ENCODE measurements around the gene RHOB.
A peak's percentile ranks its signal among the peaks of the same experiment; 100 is the strongest.
"Not testable (repeated sequence)": the region's sequence is repeated elsewhere in the genome, so short reads cannot be mapped to it uniquely, and the experiment has no call there.

The RHOB gene

GRCh38 chr2:20416723-20417122 is 30.2 kb upstream of the RHOB start:
- TF ChIP-seq, protein P1, sequence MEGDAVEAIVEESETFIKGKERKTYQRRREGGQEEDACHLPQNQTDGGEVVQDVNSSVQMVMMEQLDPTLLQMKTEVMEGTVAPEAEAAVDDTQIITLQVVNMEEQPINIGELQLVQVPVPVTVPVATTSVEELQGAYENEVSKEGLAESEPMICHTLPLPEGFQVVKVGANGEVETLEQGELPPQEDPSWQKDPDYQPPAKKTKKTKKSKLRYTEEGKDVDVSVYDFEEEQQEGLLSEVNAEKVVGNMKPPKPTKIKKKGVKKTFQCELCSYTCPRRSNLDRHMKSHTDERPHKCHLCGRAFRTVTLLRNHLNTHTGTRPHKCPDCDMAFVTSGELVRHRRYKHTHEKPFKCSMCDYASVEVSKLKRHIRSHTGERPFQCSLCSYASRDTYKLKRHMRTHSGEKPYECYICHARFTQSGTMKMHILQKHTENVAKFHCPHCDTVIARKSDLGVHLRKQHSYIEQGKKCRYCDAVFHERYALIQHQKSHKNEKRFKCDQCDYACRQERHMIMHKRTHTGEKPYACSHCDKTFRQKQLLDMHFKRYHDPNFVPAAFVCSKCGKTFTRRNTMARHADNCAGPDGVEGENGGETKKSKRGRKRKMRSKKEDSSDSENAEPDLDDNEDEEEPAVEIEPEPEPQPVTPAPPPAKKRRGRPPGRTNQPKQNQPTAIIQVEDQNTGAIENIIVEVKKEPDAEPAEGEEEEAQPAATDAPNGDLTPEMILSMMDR (IDR thresholded peaks at IDR 0.05) = no peak
- Histone ChIP-seq H3K4me3 (no peak overlapping the region), H3K27ac (no peak overlapping the region)
- no peak for DNase-seq (ENCODE audit: low spot score)

DNA sequence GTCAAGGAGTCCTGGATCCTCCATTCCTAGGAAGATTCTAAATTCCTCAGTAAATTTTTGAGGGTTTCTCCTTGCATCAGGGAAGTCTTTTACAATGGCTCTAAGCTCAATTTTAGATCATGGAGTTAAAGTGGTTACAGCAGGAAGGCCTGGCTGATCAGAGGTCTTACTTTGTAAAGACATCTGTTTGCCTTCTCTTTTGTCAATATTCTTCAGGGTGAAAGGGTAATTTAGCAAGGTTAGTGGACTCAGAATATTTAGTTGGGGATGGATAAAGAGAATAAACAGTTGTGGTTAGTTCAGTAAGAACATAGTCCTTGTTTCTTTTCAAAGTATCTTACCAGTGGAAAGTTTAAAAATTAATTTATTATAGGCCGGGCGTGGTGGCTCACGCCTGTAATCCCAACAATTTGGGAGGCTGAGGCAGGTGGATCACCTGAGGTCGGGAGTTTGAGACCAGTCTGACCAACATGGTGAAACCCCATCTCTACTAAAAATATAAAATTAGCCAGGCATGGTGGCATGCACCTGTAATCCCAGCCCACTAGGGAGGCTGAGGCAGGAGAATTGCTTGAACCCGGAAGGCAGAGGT is 29.5 kb upstream of the RHOB start:
- not testable (repeated sequence) for H3K27ac ChIP-seq; DNase-seq (ENCODE audit: low spot score); H3K4me3 ChIP-seq

DNA sequence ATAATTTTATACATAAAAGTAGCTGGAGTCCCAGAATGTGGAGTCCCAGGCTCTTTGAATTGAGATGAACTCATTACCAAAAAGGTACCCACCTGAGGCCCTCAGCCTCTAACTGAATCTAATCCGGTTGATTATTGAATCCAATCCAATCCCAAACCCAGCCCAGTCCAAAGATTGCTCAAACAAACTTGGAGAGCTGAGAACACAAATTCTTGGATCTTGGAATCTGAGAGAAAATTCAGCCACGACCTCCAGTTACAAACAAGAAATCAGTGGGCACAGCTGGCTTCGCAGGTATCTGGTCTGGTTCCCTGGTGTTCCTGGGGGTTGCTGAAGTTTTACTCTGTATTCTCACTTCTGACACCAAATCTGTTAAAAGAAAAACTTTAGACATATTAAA is 28.4 kb upstream of the RHOB start:
- DNase-seq (ENCODE audit: low spot score) = no peak
- H3K4me3 ChIP-seq = no peak overlapping the region
- peak overlapping the region in 1 of 2 donors; percentile 90 for H3K27ac ChIP-seq
- TF ChIP-seq, protein P1 (IDR thresholded peaks at IDR 0.05) = no peak

DNA sequence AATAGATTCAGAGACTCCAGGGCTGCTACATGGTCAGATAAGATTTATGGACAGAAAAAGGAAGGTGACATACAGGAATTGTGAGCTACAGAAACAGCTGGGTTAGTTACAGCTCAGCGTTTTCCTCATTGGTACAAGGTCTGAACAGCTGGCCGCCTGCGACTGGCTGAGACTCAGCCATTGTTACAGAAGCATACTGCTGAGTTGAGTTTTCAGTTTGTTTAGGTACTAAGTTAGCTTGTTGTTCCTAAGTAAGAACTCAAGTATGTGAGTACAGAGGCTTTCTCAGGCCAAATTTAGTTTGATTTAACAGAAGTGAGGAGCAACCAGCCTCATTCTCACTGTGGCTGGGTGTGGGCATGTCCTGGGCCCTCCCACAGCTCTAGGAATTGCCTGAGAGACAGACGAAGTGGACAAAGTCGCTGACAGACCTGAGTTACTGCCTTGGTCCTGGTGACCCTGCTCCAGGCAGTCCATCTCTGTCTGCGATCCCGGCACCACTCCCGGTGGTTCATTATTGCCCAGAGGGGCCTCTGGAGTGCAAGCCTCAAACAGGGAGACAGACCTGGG is 27.8 kb upstream of the RHOB start:
- TF ChIP-seq, protein P1 (IDR thresholded peaks at IDR 0.05) = no peak
- H3K27ac ChIP-seq = peak overlapping the region; percentile 79 to 90
- no peak for DNase-seq (ENCODE audit: low spot score)
- H3K4me3 ChIP-seq = peak overlapping the region; percentile 48

GRCh38 chr2:20419752-20420151 is 27.1 kb upstream of the RHOB start:
- DNase-seq (ENCODE audit: low spot score) = no peak
- Histone ChIP-seq H3K27ac (peak overlapping the region; percentile 79 to 90), H3K4me3 (no peak overlapping the region)
- TF ChIP-seq, protein P1 (IDR thresholded peaks at IDR 0.05) = no peak

DNA sequence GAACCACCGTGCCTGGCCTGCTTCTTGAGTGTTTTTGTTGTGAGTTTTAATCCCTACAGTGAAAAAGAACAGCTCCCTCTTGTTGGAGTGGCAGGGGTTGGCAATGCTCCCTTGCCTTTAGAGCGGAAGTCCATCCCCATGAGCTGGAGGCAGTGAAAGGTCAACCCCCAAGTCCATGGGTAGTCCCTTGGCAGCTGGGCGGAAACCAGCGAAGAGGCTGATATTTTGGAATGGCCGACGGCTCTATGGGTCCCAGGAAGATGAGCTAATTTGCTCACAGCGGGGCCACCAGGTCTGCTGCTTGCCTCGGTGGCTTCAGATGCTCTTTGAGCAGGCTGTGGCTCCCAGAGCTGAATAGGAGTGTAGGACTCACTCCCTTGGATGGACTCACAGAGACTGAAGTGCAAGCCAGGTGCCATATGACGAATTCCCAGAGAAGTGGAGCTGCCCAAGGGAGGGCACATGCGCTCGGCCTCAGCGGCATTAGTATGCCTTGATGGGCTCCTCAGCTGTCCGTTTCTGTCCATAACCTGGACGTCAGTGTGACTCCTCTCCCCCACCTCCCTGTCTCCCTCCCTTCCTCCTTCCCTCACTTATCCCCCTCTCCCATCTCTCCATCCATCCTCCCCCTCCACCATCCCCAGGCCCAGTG is 25.4 kb upstream of the RHOB start:
- TF ChIP-seq, protein P1 (IDR thresholded peaks at IDR 0.05) = no peak
- Histone ChIP-seq H3K4me3 (peak overlapping the region; percentile 45), H3K27ac (peak overlapping the region; percentile 67 to 94)
- no peak for DNase-seq (ENCODE audit: low spot score)

- peak; percentile 99 for DNase-seq (ENCODE audit: low spot score)
- peak overlapping the region; percentile 67 to 94 for H3K27ac ChIP-seq
Measured at GRCh38 chr2:20421988-20422370, 24.9 kb upstream of the RHOB start.

More at GRCh38 chr2:20421988-20422370, 24.9 kb upstream of the RHOB start:
- TF ChIP-seq, protein P1 (IDR thresholded peaks at IDR 0.05) = no peak
- peak overlapping the region; percentile 45 for H3K4me3 ChIP-seq

Measured in coronary artery (tissue), 2 donors.